ENCODE results near the gene BANF2.
"Not testable (repeated sequence)": the region's sequence is repeated elsewhere in the genome, so short reads cannot be mapped to it uniquely, and the experiment has no call there.

BANF2 gene

GRCh38 chr20:17683218-17684076 is 16.3 kb upstream of the BANF2 start:
- DNase-seq (ENCODE audit: low read depth) = no peak

DNA sequence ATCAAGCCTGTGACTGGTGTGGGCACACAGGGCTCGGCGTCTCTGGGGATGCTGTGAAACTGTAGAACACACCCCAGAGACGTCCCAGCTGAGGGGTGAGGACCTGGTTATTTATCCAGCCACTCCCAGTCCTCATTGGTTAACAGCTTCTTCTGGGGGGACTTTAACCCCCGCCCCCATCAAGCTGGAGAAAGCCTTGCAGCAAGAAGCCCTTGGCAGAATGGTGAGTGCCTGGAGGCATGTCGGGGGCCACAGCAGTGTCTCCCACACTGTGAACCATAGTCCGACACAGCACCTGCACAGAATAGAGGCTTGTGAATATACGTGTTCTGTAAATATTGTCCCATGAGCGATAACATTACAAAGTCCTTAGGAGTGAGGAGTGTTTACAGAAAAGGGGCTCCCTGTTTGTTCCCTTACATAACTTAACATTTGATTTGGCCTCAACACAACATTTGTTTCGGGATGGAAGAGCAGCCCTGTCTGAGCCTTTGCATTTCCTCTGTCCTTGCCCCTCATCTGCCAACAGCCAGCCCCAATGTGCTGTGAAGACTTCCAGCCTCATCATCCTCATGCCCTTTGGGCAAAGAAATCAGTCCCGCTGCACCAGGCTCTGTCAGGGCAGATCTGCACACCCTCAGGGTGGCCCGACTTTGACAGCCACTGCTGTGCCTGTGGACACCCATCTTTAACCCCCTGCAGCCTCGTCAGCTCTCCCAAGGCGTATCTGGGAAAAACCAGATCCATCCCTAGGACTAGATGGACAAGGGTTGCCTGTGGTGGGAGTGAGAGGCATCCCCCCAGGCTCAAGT is 15.5 kb upstream of the BANF2 start:
- DNase-seq (ENCODE audit: low read depth) = no peak

DNA sequence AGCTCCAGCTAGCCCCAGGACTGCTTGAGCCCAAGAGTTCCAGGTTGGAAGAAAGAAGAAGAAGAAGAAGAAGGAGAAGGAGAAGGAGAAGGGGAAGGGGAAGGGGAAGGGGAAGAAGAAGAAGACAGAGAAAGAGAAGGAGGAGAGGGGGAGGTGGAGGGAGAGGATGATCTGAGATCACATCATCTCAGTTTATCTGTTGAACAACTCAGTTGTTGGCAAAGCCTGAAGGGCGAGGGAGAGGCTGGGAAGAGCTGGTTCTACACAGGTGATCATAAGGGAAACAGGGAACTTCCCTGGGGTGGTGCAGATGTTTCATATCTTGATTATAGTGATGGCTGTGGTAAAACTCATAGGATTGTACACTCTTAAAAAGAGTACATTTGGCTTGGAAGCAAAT is 14.6 kb upstream of the BANF2 start:
- DNase-seq (ENCODE audit: low read depth) = no peak

- no peak for DNase-seq (ENCODE audit: low read depth)
These were observed 12.0 kb upstream of the BANF2 start for GRCh38 chr20:17687800-17688199.

DNA sequence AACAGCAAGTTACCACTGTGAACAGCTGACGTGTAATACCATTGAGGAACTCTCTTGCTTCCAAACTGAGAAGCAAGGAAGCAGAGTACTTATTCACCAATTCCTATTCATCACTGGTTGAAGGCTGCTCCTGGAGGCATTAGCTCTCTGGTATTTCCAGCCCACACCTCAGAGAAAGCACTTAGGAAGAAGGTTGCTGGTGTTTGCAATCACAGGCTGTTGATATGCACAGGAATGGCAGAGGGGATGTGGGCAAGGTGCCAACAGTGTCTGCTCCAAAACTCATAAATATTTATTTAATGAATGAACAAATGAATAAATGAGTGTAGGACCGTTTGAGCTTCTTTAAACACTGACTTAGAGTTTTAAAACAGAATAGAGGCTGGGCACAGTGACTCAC is 10.8 kb upstream of the BANF2 start:
- DNase-seq (ENCODE audit: low read depth) = no peak

- no peak for DNase-seq (ENCODE audit: low read depth)
These were observed 9.6 kb upstream of the BANF2 start for GRCh38 chr20:17690144-17690543.

- no peak for DNase-seq (ENCODE audit: low read depth)
These were observed 8.0 kb upstream of the BANF2 start for GRCh38 chr20:17691758-17692157.

GRCh38 chr20:17693444-17694001 is 6.2 kb upstream of the BANF2 start:
- no peak for DNase-seq (ENCODE audit: low read depth)

- DNase-seq (ENCODE audit: low read depth) = no peak
These were observed 5.0 kb upstream of the BANF2 start for GRCh38 chr20:17694767-17695166.

- DNase-seq (ENCODE audit: low read depth) = no peak
These were observed 3.5 kb upstream of the BANF2 start for GRCh38 chr20:17696287-17696686.

DNA sequence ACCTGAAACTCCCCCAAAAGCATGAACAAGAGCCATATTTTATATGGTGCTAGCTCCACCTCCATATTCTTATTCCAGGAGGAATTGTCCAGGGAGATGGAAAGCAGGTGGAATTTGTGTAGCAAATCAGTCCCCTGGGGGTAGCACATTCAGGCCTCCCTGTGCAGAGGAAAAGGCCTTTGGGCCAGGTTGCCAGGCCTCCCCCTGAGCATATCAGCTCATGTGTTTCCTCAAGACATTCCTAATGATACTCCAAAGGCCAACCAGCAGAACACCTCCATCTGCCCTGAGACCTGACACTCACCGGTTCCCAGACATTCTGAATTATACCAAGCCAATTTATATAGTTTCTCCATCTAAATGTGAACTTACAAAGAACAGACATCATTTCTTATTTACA is 2.6 kb upstream of the BANF2 start:
- no peak for DNase-seq (ENCODE audit: low read depth)

GRCh38 chr20:17698384-17698783 is 1.4 kb upstream of the BANF2 start:
- DNase-seq (ENCODE audit: low read depth) = no peak

- no peak for DNase-seq (ENCODE audit: low read depth)
These were observed 871 bp downstream of the BANF2 start for GRCh38 chr20:17700637-17701036.

DNA sequence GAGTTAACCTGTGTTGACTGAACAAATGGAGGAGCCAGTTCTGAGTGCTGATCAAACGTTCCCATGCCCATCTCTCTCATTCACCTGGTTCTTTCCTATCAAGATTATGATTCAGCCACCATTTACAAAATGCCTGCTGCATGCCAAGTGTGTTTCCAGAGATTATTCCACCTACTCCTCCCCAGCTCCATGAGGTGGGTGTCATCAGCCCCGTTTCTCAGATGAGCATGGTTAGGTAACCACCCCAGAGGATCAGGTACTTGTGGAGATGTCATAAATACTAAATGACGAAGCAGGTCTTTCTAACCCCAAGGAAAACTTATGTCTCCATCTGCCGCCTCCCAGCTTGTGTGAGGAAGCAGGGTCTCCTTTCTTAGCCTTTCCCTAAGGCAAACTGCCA is 2.1 kb downstream of the BANF2 start:
- no peak for DNase-seq (ENCODE audit: low read depth)

- no peak for DNase-seq (ENCODE audit: low read depth)
These were observed 5.0 kb downstream of the BANF2 start for GRCh38 chr20:17704589-17705317.

GRCh38 chr20:17705916-17706315 is 6.2 kb downstream of the BANF2 start:
- DNase-seq (ENCODE audit: low read depth) = no peak

DNA sequence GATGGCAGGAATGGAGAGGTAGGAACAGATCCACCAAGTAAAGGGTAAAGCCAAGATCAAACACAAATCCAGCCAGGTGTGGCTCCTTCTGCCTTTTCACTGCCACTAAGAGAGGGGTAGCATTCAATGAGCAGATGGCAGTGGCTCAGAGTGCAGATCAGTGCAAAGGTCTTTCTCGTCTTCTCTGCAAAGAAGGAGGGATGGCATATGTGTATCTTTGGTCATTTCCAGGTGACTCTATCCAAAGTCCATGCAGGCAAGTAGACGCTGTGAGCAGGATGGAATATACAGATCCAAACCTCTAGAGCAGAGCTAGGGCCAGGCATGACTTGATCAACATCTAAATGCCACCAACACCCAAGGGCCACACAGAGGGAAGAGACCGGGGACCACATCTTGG is 6.9 kb downstream of the BANF2 start:
- no peak for DNase-seq (ENCODE audit: low read depth)

DNA sequence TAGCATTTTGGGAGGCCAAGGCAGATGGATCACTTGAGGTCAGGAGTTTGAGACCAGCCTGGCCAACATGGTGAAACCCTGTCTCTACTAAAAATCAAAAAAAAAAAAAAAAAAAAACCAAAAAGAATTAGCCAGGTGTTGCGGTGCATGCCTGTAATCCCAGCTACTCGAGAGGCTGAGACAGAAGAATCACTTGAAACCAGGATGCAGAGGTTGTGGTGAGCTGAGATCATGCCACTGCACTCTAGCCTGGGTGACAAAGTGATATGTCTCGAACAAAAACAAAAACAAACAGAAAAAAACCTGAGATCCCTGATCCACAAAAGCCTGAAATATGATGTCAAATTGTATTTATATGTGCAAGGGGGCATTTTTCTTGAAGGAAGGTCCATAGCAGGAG is 8.2 kb downstream of the BANF2 start:
- DNase-seq (ENCODE audit: low read depth) = not testable (repeated sequence)

DNA sequence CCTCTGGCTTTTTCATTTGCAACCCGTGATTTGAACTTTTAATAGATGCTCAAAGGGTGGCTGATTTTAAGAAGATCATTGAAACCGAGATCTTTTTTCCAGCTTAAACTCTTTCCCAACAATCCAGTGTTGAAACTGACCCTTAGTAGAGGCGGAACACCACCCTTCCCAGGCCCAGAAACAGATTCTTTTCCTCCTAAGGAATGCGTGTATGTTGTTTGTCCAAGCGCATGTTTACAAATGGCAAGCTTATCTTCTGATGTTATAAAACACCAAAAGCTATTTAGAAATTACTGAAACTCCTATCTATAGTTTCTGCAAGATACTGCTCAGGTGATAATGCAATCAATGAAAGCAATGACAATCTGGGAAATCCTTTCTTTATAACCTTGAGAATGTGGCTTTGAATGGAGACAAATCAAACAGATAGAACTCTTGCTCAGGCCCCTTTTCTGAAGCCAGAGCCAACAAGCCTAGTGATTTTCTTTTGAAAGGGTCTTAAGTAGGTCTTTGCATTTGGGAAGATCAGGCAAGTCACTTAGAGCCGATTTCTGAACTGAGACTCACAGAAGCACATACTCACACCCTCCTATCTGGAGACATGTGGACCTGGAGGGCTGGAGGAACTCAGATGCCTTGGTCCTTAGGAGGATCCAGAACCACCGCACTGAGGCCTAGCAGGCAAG is 9.1 kb downstream of the BANF2 start:
- no peak for DNase-seq (ENCODE audit: low read depth)

- no peak for DNase-seq (ENCODE audit: low read depth)
These were observed 9.9 kb downstream of the BANF2 start for GRCh38 chr20:17709361-17710293.

Data from ELR (cell line).